ENCODE measurements around the gene ABCG1. TPM values are rescaled to one million over a fixed set of nuclear protein-coding genes. Genes with fewer than 3 reads are reported as not detected.

ABCG1 gene
- polyA plus RNA-seq, 12 donors, result 4.5 to 9.3 (median 6.8) TPM; not detected in 1

DNA sequence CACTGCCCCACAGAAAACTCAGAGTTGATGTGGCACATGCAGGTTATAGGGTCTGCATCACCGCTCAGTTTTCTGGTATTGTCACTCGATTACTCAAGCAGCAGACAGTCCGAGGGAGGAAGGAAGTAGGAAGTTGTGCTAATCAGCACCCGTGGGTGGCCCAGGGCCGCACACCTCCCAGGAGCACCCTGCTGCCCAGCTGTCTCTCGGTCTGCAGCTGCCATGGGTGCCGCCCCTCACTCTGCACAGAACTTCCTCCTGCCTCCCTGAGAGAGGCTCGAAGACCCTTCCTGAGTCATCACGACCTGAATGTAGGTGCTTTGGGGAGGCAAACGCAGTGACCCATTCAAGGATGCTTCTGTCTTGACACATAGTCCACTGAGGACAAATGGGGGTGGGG, 100.4 kb downstream of the ABCG1 start:
- DNase-seq, result no peak

DNA sequence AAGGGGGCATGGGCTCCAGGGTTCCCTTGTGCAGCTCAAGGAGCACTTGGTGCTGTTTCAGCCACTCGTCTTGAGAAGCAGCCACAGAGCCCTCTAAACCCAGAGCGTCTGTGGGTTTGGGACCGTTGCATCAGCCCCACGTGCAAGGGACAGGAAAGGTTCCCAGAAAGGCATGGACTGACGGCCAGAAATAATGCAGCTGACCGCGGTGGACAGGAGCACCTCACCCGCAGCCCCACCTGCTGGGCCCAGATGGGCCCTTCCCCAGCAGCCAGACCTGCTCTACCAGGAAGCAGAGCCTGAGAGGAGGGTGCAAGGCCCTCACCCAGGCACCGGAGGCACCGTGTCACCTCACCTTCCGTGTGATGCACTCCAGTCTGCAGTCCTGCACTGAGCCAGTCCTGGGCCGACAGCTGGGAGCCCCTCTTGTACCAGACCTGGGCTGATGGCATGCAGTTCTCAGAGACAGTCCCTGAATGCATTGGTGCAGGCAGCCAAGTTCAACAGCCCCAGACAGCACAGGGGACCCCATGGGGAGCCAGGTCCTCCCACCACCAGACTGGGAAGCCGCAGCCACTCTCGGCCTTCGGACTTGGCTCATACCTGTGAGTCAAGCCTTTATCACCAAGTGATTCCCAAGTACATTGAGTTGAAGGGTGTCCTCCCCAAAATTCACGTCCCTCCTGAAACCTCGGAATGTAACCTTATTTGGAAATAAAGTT, 101.1 kb downstream of the ABCG1 start:
- no peak for DNase-seq

DNA sequence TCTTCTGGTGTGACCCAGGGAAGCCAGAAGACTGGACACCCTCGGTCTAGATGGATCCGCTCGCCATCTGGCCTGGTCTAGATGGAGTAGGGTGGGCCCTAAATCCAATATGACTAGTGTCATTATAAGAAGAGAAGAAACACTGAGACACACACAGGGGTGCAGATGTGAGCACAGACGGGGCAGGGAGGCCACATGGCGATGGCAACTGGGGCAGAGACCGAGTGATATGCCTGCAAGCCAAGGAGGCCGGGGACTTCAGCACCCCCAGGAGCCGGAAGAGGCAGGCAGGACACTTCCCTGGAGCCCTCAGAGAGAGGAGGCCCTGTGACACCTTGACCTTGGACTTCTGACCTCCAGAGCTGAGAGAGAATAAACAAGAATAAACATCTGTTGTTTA, 101.9 kb downstream of the ABCG1 start:
- DNase-seq, result no peak

DNA sequence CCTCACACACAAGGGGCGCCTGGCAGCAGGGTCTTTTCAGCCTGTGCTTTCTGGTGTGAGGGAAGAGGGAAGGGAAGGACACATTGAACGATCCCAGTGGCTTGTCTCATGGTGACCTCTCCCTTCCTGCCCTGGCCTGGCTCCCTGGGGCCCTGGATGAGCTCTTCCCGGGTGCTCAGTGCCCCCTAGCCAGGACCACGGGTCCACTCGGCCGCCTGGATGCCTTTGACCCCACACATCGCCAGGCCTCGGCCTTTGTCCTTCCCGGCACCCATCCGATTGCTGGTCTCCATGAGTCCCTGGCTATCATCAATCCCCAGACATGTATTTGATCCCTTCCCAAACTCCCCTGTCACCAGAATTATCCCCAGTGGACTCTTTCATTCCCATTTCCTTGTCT, 102.3 kb downstream of the ABCG1 start:
- no peak for DNase-seq

DNA sequence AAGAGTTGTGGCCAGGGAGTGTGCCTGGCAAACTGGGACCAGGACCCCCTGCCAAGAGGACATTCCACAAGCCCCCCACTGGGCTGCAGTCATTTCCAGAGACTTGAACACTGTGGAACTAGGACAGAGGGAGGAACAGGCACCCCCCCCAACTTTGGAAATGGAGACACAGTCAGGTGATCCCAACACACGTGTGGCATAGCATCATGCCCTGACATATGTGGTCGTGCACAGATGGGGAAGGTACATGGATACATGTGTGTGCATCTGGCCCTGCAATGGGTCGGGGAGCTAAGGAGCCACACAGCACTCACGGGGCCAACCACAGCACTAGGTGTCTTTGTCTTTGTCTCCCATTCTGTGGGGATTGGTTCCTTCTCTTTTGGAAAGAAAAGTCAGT, 102.9 kb downstream of the ABCG1 start:
- DNase-seq, result no peak

DNA sequence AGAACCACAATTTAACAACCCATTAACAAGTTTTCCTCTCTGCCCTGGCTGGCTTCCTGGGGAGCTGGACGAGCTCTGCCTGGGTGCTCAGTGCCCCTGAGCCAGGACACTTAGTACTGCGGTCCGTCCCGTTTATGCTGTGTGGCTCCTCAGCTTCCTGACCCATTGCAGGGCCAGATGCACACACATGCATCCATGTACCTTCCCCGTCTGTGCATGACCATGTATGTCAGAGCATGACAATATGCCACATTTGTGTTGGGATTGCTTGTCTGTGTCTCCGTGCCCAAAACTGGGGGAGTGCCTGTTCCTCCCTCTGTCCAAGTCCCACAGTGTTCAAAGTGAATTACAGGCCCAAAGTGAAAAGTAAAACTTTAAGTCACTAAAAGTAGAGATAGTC, 106.0 kb downstream of the ABCG1 start:
- DNase-seq, result no peak

DNA sequence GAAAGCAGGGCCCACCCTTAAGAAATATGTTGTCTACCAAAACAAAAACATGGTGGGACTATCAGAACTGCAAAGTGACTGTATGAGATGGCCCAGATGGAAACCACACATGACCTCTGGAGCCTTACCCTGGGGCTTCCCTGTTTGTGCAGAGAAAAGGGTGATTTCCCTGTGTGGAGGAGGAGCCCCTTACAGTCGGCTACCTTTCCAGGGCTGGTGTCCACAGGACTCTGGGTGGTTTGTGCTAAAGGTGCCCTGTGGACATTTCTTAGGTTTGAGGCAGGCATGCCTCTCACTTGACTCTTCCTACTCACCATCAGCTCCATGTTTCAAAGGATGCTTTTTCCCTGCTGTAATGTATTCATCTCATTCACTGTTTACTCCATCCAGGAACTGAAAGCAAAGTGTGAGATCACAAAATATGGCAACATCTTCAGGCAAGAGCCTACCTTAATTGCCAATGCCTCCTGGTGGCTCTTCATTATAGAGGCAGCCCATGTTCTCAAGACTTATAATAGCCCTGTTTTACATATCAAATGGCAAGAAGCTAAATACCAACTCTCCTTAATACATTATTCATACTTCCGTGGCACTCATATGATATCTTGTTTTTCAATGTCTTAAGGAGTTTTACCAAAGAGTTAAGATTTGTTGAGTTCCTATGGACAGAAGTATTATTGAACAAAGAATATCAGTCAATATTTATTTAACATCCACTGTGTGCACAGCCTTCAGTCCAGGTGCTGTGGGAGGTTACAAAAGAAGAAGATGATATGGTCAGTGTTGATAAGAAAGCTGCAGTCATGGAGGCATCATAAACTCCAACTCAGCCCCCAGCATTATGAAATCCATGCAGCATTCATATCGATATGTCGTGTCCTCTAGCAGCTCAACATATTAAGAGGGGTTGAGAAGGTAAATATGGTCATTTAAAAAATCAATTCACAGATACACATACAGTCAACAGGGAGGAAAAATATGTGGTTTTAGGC, 111.7 kb downstream of the ABCG1 start:
- DNase-seq, result no peak

DNA sequence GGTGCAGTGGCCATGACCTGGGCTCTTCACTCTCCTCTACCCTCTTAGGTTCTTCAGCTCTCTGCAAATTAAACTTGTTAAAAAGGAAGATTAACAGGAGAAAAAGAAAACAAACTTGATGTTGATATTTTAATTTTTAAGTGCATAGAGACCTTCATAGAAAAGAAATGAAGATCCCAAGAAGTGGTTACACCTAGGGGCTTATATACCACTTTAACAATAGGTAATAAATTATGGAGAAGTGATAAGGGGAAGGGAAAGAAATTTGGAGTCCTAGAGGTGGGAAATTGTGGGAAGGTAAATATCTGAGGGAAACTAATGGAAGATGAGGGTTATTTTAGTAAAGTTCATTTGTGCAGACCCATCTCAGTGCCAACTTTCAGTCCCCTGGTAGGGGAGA, 112.7 kb downstream of the ABCG1 start:
- no peak for DNase-seq

DNA sequence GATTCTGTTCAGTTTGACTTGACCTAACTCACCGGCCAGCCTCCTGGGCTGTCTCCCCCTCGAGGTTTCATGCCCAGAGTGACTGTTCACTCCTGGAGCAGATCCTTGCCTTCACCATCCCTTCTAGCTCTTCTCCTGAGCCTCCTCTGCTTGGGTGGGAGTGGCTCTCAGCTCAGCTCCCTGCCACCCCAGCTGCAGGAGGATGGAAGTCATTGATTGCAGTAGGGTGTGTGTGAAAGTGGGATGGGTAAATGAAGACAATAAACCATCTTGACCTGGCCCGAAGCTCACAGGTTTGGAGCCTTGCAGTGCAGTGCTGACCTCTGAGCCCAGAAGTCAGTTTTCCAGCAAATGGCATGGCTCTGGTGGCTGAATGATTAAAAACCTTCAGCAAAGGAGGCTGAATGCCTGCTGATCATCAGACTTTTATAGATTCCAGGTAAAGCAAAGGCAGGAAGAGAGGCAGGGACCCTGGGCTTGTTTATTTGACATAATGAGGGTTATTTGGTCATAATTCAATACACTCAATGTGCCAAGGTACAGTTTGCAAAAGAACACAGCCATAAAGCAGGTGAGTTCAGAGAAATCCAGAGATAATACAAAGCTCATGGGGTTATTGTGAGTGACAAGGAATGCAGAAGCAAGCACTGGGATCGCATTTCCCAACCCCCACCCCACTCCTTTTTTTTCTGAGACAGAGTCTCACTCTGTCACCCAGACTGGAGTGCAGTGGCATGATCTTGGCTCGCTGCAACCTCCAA, 113.8 kb downstream of the ABCG1 start:
- no peak for DNase-seq

DNA sequence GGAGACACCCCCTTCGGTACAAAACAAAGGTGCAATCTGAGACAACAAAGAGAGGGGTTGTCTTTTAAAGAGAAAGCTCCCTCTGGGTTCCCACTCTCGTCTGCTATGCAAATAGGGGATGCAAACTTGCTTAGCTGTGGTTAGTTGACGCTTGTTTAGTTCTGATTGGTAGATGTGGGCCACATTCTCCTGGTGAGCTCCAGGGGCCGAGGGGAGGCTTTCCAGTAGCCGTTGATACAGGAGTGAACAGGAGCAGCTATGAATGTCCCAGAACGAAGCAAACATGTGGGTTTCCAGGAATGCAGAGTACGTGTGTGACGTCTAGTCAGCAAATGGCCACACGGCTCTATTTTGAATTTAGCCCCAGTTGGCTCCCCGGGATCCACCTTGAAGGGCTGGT, 117.1 kb downstream of the ABCG1 start:
- DNase-seq, result no peak

DNA sequence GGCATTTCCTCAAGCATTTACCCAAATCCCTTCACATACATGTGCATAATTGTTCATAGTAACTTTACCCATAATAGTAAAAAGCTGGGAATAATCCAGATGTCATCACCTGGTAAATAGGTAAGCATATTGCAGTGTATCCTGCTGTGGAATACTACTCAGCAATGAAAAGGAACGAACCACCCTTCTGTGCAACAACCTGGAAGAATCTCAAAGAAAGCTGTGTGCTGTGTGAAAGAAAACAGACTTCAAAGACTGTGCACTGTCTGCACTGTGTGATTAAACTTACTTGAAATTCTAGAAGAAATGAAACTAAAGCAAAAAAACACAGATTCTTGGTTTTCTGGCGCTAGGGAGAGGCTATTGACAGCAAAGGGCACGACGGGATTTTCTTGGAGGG, 118.3 kb downstream of the ABCG1 start:
- DNase-seq, result no peak

DNA sequence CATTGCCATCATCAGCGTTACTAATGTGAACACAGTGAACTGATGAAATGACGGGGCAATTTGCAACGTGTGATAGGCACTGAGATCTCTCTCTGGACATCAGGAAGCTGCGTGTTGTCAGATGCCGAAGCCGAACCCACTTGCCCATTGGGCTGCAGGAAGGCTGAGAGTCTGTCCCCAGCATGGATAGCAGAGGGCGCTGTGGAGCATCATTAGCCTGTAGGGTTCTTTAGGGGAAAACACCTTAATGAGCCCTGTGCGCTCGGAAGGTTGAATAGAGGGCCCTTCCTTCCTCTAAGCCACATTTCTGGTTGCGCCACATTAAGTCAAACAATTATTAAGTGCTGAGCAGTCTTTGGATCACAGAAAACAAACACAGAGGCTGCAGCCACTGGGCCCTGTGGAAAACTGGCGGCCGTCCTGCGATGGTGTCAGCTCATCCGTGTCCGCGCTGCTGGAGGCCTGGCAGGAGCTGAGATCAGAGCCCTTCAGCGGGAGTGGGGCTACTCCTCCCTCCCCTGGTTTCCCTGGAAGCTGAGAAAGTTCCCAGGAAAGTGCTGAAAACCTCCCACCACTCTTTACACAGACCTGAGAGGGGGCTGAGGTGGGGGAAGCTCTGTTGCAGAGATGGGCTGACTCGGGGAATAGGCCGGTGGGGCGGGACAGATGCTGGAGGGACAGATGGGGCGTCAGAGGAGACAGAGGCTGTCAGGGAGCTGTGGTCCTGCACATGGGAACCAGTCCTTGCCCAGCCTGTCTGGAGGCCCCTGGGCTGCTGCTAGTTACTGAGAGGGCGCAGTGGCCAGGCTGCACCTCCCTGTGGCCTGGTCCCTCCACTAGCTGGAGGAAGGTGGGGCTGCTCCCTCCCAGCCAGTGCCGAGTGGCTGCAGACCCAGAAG, 119.1 kb downstream of the ABCG1 start:
- peak; percentile 46 for DNase-seq

DNA sequence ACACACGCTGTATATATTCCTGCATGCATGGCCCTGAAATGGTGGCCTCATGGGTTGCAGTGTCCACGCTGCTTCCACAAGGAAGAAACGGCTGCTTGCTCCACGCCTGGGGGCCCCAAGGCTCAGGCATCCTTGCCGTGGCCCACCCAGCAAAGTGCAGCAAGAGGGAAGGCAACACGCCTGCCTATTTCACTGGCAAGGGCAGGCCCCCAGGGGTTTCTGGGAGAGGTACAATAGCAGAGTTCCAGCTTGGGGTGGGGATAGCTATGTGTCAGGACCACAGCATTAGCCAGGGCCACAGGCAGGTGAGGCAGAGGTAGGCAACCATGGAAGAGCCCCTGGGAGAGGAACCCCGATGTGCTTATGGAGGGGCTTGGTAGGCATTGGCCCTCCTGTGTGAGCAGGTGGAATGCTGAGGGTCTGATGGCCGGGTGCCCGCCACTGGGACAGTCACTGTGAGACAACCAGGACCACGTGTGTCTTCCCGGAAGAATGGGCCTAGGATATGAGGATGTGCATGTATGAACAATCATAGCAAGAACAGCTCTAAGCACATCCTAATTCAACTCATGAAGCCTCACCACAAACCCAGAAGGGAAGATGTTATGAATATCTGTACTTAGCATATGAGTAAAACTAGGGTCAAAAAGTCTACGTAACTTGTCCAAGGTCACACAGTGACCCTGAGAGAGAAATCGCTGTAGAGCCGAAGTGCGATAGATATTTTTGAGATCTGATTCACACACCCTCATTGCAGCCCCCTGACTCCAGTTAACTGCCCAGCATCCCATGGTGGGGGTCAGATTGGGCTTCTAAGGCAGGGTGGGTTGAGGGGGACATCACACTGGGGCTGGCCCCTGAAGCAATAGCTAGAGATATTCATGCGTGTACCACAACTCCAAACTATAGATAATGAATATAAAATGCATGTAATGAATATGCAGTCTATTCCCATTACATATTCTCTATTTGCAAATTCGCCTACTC, 120.1 kb downstream of the ABCG1 start:
- DNase-seq, result no peak

DNA sequence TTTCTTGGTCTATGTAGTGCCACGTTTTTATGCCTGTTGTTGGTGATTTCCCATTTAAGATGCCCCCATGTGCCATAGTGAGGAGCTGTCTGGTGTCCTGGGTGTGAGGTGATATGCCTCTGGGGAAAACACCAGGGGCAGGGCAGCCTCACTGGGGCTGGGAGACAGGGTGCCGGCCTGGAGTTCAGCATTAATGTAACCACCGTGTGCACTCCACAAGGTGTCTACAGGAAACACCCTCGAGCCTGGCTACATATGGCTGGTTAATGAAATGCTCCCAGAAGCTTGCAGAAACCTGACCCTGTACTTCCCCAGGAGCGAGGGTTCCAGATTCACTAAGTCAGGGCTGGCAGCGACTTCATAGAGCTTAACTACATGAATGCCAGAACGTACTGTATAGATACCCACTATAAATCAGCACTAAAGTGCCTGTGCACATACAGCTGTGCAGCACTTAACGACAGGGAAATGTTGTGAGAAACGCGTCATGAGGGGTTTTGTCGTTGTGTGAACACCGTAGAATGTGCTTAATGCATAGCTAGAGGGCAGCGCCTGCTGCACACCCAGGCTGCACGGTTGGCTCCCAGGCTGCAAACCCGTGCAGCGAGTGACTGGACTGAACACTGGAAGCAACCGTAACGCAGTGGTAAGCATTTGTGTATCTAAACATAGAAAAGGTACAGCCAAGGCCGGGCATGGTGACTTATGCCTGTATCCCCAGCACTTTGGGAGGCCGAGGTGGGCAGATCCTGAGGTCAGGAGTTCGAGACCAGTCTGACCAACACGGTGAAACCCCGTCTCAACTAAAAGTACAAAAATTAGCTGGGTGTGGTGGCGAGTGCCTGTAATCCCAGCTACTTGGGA, 121.5 kb downstream of the ABCG1 start:
- DNase-seq, result no peak

DNA sequence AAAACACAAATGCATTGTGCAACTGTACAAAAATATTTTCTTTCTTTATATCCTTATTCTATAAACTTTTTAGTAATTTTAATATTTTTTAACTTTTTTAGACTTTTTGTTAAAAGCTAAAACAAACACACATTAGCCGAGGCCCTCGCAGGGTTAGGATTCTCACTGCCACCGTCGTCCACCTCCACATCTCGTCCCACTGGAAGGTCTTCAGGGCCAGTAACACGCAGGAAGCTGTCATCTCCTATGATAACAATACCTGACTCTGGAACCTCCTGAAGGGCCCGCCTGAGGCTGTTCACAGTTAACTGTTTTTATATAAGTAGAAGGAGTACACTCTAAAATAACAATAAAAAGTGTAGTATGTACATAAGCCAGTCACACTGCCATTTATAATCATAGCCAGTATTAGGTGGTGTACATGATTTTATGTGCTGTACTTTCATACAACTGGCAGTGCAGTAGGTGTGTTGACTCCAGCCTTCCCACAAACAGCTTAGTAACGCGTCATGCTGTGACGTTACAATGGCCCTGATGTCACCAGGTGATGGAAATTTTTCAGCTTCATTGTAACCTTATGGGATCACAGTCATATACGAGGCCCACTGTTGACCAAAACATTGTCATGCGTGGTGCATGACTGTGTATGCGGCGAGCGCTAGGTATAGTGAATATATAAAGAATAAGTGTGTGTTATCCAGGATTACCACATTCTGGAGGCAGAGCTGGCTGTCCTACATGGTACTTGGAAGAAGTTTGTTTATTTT, 123.0 kb downstream of the ABCG1 start:
- DNase-seq, result no peak

DNA sequence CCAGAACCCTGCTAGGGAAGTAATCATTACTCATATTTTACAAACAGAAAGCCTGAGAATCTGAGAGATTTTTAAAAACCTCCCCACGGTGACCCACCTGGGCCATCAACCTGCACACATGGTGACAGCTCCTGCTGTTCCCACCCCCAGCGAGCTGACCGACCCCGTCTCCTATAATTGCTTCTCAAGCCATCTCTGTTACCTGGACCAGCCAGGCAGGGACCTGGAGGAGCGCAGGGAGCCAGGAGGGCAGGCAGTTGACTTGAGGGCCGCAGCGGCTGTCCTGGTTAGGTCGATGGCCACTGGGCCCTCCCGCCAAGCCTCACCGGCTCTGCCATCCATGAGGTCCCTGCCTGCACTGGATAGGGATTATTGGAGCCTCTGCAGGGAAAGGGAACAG, 124.2 kb downstream of the ABCG1 start:
- no peak for DNase-seq

DNA sequence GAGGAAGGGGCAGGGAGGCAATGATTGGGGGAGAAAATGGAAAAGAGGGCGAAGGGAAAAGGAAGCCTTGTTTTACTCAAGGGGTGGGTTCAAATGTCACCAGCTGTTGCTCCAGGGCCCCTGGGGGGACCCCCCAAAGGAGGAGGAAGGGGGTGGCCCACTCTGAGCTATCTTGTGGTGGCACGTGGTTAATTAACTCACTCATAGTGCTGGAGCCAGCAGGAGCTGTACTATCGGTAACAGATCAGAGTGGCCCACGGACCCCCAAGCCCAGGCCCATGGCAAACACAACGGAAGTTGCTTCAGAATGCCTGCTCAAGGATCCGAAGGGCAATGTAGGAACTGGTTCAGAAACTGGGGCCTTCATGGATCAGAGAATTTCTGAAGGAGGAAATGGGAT, 124.6 kb downstream of the ABCG1 start:
- no peak for DNase-seq

DNA sequence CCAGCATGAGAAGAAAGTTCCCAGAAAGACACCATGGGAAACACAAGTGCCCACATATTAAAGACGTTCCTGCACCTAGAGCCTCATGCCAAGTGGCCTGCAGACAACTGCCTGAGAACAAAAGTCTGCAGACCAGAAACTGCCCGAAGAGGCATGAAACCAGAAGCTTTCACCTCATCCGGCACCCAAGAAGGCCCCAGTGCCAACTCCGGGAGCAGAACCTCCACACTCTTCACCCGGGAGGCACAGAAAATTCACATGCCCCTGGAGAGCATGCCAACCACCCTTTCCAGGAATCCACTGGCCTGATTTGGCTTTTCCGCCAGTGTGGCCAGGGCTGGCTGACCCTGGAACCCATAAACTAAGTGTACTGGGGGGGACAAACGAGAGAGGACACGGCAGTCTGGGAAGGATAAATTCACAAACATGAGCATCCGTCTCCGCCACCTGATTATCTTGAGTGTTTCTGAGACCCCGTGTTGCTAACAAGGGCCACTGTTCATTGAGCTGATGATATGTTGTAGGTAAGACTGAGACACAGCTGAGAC, 125.1 kb downstream of the ABCG1 start:
- no peak for DNase-seq
